ENCODE results near the gene CA7.

Gene CA7

DNA sequence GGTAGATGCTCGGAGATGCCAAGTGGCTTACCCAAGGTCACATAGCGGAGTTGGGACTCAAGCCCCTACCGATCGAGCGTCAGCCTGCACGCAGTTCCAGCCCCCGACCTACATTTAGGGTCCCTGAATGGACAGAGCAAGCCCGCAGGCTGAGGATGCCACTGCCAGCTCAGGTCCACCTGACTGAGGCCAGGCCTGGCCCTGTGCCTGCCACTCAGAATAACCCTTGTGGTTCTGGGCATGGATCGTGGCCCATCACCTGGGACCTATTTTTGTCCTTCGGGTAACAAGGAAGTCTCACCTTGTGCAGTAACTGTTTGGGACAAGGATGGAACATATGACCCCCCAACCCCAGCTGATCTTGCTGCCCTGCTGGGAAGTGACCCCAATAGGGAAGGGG lies 57.4 kb downstream of the CA7 start:
- TF ChIP-seq, protein P1, sequence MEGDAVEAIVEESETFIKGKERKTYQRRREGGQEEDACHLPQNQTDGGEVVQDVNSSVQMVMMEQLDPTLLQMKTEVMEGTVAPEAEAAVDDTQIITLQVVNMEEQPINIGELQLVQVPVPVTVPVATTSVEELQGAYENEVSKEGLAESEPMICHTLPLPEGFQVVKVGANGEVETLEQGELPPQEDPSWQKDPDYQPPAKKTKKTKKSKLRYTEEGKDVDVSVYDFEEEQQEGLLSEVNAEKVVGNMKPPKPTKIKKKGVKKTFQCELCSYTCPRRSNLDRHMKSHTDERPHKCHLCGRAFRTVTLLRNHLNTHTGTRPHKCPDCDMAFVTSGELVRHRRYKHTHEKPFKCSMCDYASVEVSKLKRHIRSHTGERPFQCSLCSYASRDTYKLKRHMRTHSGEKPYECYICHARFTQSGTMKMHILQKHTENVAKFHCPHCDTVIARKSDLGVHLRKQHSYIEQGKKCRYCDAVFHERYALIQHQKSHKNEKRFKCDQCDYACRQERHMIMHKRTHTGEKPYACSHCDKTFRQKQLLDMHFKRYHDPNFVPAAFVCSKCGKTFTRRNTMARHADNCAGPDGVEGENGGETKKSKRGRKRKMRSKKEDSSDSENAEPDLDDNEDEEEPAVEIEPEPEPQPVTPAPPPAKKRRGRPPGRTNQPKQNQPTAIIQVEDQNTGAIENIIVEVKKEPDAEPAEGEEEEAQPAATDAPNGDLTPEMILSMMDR (IDR thresholded peaks at IDR 0.05; ENCODE audit: insufficient read depth, low read length, missing control alignments), result no peak
- CTCF ChIA-PET, result interaction anchor here (2.2 to 24.6 kb wide), 3 partner anchors 8 to 42 kb away, joined by 6 to 350 read pairs (median 100); partner anchors contain the start of genes CDH16 and RRAD
- DNase-seq (ENCODE audit: low read depth, low spot score), result no peak
- POLR2A ChIA-PET, result no interaction called here
- no peak overlapping the region for H3K4me3 ChIP-seq (ENCODE audit: low read depth, low read length)

DNA sequence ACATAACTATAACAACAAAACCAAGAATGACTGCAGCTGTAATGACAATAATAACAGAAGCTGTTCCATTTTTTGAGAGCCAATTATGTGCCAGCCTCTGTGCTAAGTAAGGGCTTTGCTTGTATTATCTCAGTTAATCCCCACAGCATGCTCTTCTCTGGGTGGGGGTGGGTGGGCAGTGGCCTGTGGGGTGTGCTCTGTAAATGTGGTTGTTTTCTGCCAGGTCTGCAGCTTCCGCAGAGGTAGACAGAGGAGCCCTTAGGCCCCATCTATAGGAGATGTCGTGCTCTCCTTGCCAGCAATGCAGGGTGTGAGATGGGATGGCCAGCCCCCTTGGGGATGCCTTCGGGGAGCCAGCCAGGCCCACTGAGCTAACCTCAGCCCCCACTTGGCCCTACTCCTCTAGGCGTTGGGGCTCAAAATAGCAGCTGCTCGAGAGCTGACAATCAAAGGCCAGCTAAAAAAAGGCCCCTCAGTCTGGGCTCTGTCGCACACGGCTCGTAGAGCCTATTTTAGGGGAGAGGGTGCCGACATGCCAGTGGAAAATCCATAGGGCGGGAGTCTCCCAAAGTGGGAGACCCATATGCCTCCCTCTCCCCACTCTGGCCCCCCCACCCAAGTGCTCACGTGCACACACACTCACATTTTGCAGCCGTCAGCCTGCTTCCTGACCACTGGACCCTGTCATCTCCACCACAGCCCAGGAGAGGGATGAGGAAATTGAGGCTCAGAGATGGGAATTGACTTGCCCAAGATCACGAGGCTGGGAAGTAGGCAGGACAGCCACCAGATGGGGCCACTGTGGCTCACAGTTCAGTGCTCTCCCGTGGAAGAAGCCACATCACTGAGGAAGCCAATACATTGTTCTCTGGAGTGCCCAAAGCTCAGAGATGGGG lies 58.7 kb downstream of the CA7 start:
- TF ChIP-seq, protein P1 (IDR thresholded peaks at IDR 0.05; ENCODE audit: insufficient read depth, low read length, missing control alignments), result no peak
- POLR2A ChIA-PET, result interaction anchor here (1.2 kb wide), 1 partner anchor 21 kb away, joined by 3 read pairs; no protein-coding TSS in a partner anchor
- H3K4me3 ChIP-seq (ENCODE audit: low read depth, low read length), result no peak overlapping the region
- no peak for DNase-seq (ENCODE audit: low read depth, low spot score)
- CTCF ChIA-PET, result interaction anchor here (0.8 to 24.6 kb wide), 10 partner anchors 8 to 252 kb away, joined by 3 to 350 read pairs (median 4); partner anchors contain the start of genes CDH16, CIAO2B and RRAD

All from AG04449 (cell line).